ENCODE measurements around the gene KBTBD4.

Gene KBTBD4

GRCh38 chr11:47578524-47579494, at the start of gene KBTBD4, which contains the start of gene NDUFS3:
Gene KBTBD4 (minus strand): TSS chr11:47578970. CDS start chr11:47578951, 19 bp downstream.
Gene NDUFS3 (plus strand): TSS chr11:47579074. CDS start chr11:47579092, 18 bp downstream.
- Histone ChIP-seq H3K9ac (ENCODE audit: low read depth, low read length) (peak within 1 kb of the TSS; percentile 75), H3K36me3 (ENCODE audit: insufficient read depth, low read length) (peaks cover 12% of the 10 kb centered on the region), H3K4me1 (ENCODE audit: insufficient read depth, low read length) (no peaks in the 10 kb centered on the region; the same call in 1 of the 2 replicates), H3K9me3 (ENCODE audit: control insufficient read depth, insufficient read depth, low read length) (no peaks in the 10 kb centered on the region)

- Histone ChIP-seq H3K9ac (ENCODE audit: low read depth, low read length) (no peak overlapping the region), H3K9me3 (ENCODE audit: control insufficient read depth, insufficient read depth, low read length) (no peaks in the 10 kb centered on the region), H3K4me1 (ENCODE audit: insufficient read depth, low read length) (no peaks in the 10 kb centered on the region), H3K36me3 (ENCODE audit: insufficient read depth, low read length) (peaks cover 19% of the 10 kb centered on the region)
Measured at GRCh38 chr11:47628026-47628425, 49.3 kb upstream of the KBTBD4 start.

GRCh38 chr11:47626234-47626633, 47.5 kb upstream of the KBTBD4 start:
- H3K9ac ChIP-seq (ENCODE audit: low read depth, low read length), result no peak overlapping the region
- peaks cover 25% of the 10 kb centered on the region for H3K36me3 ChIP-seq (ENCODE audit: insufficient read depth, low read length)
- H3K4me1 ChIP-seq (ENCODE audit: insufficient read depth, low read length), result no peaks in the 10 kb centered on the region
- H3K9me3 ChIP-seq (ENCODE audit: control insufficient read depth, insufficient read depth, low read length), result no peaks in the 10 kb centered on the region

- Histone ChIP-seq H3K4me1 (ENCODE audit: insufficient read depth, low read length) (no peaks in the 10 kb centered on the region), H3K9me3 (ENCODE audit: control insufficient read depth, insufficient read depth, low read length) (no peaks in the 10 kb centered on the region), H3K9ac (ENCODE audit: low read depth, low read length) (no peak overlapping the region), H3K36me3 (ENCODE audit: insufficient read depth, low read length) (peaks cover 9% of the 10 kb centered on the region; the same call in 1 of the 2 replicates)
Measured at GRCh38 chr11:47620836-47621378, 42.1 kb upstream of the KBTBD4 start.

- H3K9me3 ChIP-seq (ENCODE audit: control insufficient read depth, insufficient read depth, low read length), result no peaks in the 10 kb centered on the region
- no peak overlapping the region for H3K9ac ChIP-seq (ENCODE audit: low read depth, low read length)
- 0 out of 2 replicates have a peak, but pooled peaks cover 5% of the 10 kb centered on the region for H3K36me3 ChIP-seq (ENCODE audit: insufficient read depth, low read length)
- H3K4me1 ChIP-seq (ENCODE audit: insufficient read depth, low read length), result no peaks in the 10 kb centered on the region
Measured at GRCh38 chr11:47617417-47617809, 38.6 kb upstream of the KBTBD4 start.

GRCh38 chr11:47616726-47617416, 38.1 kb upstream of the KBTBD4 start:
- Histone ChIP-seq H3K9ac (ENCODE audit: low read depth, low read length) (no peak overlapping the region), H3K4me1 (ENCODE audit: insufficient read depth, low read length) (no peaks in the 10 kb centered on the region), H3K36me3 (ENCODE audit: insufficient read depth, low read length) (0 out of 2 replicates have a peak, but pooled peaks cover under 1% of the 10 kb centered on the region), H3K9me3 (ENCODE audit: control insufficient read depth, insufficient read depth, low read length) (no peaks in the 10 kb centered on the region)

GRCh38 chr11:47615249-47615648, 36.5 kb upstream of the KBTBD4 start:
- H3K4me1 ChIP-seq (ENCODE audit: insufficient read depth, low read length), result no peaks in the 10 kb centered on the region
- no peak overlapping the region for H3K9ac ChIP-seq (ENCODE audit: low read depth, low read length)
- no peaks in the 10 kb centered on the region for H3K36me3 ChIP-seq (ENCODE audit: insufficient read depth, low read length)
- no peaks in the 10 kb centered on the region for H3K9me3 ChIP-seq (ENCODE audit: control insufficient read depth, insufficient read depth, low read length)

GRCh38 chr11:47611348-47611794, 32.6 kb upstream of the KBTBD4 start:
- no peak overlapping the region for H3K9ac ChIP-seq (ENCODE audit: low read depth, low read length)
- no peaks in the 10 kb centered on the region for H3K36me3 ChIP-seq (ENCODE audit: insufficient read depth, low read length)
- no peaks in the 10 kb centered on the region for H3K9me3 ChIP-seq (ENCODE audit: control insufficient read depth, insufficient read depth, low read length)
- H3K4me1 ChIP-seq (ENCODE audit: insufficient read depth, low read length), result no peaks in the 10 kb centered on the region

- Histone ChIP-seq H3K4me1 (ENCODE audit: insufficient read depth, low read length) (no peaks in the 10 kb centered on the region), H3K9me3 (ENCODE audit: control insufficient read depth, insufficient read depth, low read length) (no peaks in the 10 kb centered on the region), H3K36me3 (ENCODE audit: insufficient read depth, low read length) (no peaks in the 10 kb centered on the region), H3K9ac (ENCODE audit: low read depth, low read length) (no peak overlapping the region)
Measured at GRCh38 chr11:47609675-47610074, 30.9 kb upstream of the KBTBD4 start.

- Histone ChIP-seq H3K9ac (ENCODE audit: low read depth, low read length) (no peak overlapping the region), H3K9me3 (ENCODE audit: control insufficient read depth, insufficient read depth, low read length) (no peaks in the 10 kb centered on the region), H3K4me1 (ENCODE audit: insufficient read depth, low read length) (no peaks in the 10 kb centered on the region), H3K36me3 (ENCODE audit: insufficient read depth, low read length) (no peaks in the 10 kb centered on the region; the same call in 1 of the 2 replicates)
Measured at GRCh38 chr11:47607380-47607779, 28.6 kb upstream of the KBTBD4 start.

GRCh38 chr11:47606731-47607130, 28.0 kb upstream of the KBTBD4 start:
- Histone ChIP-seq H3K36me3 (ENCODE audit: insufficient read depth, low read length) (no peaks in the 10 kb centered on the region; the same call in 1 of the 2 replicates), H3K9ac (ENCODE audit: low read depth, low read length) (no peak overlapping the region), H3K9me3 (ENCODE audit: control insufficient read depth, insufficient read depth, low read length) (no peaks in the 10 kb centered on the region), H3K4me1 (ENCODE audit: insufficient read depth, low read length) (no peaks in the 10 kb centered on the region)

GRCh38 chr11:47605921-47606320, 27.2 kb upstream of the KBTBD4 start:
- Histone ChIP-seq H3K9me3 (ENCODE audit: control insufficient read depth, insufficient read depth, low read length) (no peaks in the 10 kb centered on the region), H3K36me3 (ENCODE audit: insufficient read depth, low read length) (no peaks in the 10 kb centered on the region; the same call in 1 of the 2 replicates), H3K4me1 (ENCODE audit: insufficient read depth, low read length) (no peaks in the 10 kb centered on the region), H3K9ac (ENCODE audit: low read depth, low read length) (no peak overlapping the region)

GRCh38 chr11:47603295-47603694, 24.5 kb upstream of the KBTBD4 start:
- H3K9me3 ChIP-seq (ENCODE audit: control insufficient read depth, insufficient read depth, low read length), result no peaks in the 10 kb centered on the region

GRCh38 chr11:47599902-47600301, 21.1 kb upstream of the KBTBD4 start:
- Histone ChIP-seq H3K9ac (ENCODE audit: low read depth, low read length) (no peak overlapping the region), H3K4me1 (ENCODE audit: insufficient read depth, low read length) (no peaks in the 10 kb centered on the region), H3K36me3 (ENCODE audit: insufficient read depth, low read length) (no peaks in the 10 kb centered on the region; the same call in 1 of the 2 replicates)

More at GRCh38 chr11:47603295-47603694, 24.5 kb upstream of the KBTBD4 start:
- no peaks in the 10 kb centered on the region for H3K4me1 ChIP-seq (ENCODE audit: insufficient read depth, low read length)
- no peak overlapping the region for H3K9ac ChIP-seq (ENCODE audit: low read depth, low read length)
- H3K36me3 ChIP-seq (ENCODE audit: insufficient read depth, low read length), result no peaks in the 10 kb centered on the region; the same call in 1 of the 2 replicates

More at GRCh38 chr11:47599902-47600301, 21.1 kb upstream of the KBTBD4 start:
- H3K9me3 ChIP-seq (ENCODE audit: control insufficient read depth, insufficient read depth, low read length), result no peaks in the 10 kb centered on the region

All from ES-I3 (cell line).